Gastroesophageal sphincter (tissue), 4 donors: ENCODE results near the gene WDR73. TPM values are rescaled to one million over a fixed set of nuclear protein-coding genes. Genes with fewer than 3 reads are reported as not detected.

Experiments
- ATAC-seq: fragments of 150-250 bp; one replicate; pipeline ENCODE4 v1.9.1; 2016; ENCODE audit warnings: mild to moderate bottlenecking, moderate library complexity
- H3K27ac ChIP-seq, 4 donors: fragments of 200-600 bp; sonication (generic) in 3 of 4; 1 replicate in 3 of 4; 2 replicates in 1 of 4; pipeline ENCODE4 v1.5.1; 2016 to 2019
- H3K27me3 ChIP-seq: fragments of 200-600 bp; sonication (generic); one replicate; pipeline ENCODE4 v1.5.1; 2019
- H3K36me3 ChIP-seq, 2 donors: fragments of 200-600 bp; sonication (generic); one replicate each; pipeline ENCODE4 v1.5.1; 2019; ENCODE audit warnings: control low read depth in 1 of 2
- H3K4me1 ChIP-seq, 3 donors: fragments of 200-600 bp; sonication (generic); 1 replicate in 2 of 3; 2 replicates in 1 of 3; pipeline ENCODE4 v1.5.1; 2016 to 2019; ENCODE audit warnings: control low read depth in 2 of 3
- H3K4me3 ChIP-seq, 2 donors: fragments of 200-600 bp; sonication (generic); one replicate each; pipeline ENCODE4 v1.5.1; 2019; ENCODE audit warnings: mild to moderate bottlenecking in 1 of 2, moderate library complexity in 1 of 2
- H3K9me3 ChIP-seq, 3 donors: fragments of 200-600 bp; sonication (generic); one replicate each; pipeline ENCODE4 v1.5.1; 2017 to 2019; ENCODE audit warnings: control low read depth in 2 of 3
- EP300 ChIP-seq: sonication (generic); formaldehyde crosslinking; IDR thresholded peaks from one replicate; pipeline ENCODE4 v1.6.1; 2017; ENCODE audit warnings: antibody characterized with exemption, mild to moderate bottlenecking
- POLR2A ChIP-seq, 2 donors: fragments of 450-650 bp; IDR thresholded peaks; one replicate each; pipeline ENCODE4 v1.6.1; 2017; ENCODE audit warnings: antibody characterized with exemption in 2 of 2, mild to moderate bottlenecking in 2 of 2, moderate library complexity in 1 of 2
- POLR2AphosphoS5 ChIP-seq: sonication (generic); formaldehyde crosslinking; IDR thresholded peaks from one replicate; pipeline ENCODE4 v1.6.1; 2017; ENCODE audit warnings: antibody characterized with exemption
- WGBS, 2 donors: methylation state at CpG; one replicate each; pipeline ENCODE4 v1.1.5; 2018; ENCODE audit warnings: low coverage in 1 of 2; 5-methylcytosine and 5-hydroxymethylcytosine counted together
- total RNA-seq, 4 donors: library from RNA; depleted of rRNA; stranded (reverse); fragments of >200 nt; gene quantifications; one replicate each; pipeline ENCODE4 v1.1.0, GENCODE V29; 2016
- TF ChIP-seq, protein P1 (sequence below), 4 experiments: fragments of 200-600 bp in 2 of 4; fragments of 450-650 bp in 2 of 4; sonication (generic) in 1 of 4; IDR thresholded peaks; one replicate each; pipeline ENCODE4 v1.5.1; 2017 to 2019; ENCODE audit warnings: antibody characterized with exemption in 4 of 4, mild to moderate bottlenecking in 2 of 4, moderate library complexity in 2 of 4

WDR73 gene
- total RNA-seq, 4 donors from 2014 or later: 12.6 to 43.3 (median 20.2) TPM

GRCh38 chr15:84653584-84653909, 536 bp downstream of the WDR73 start:
- Histone ChIP-seq H3K27me3 (no peaks in the 10 kb centered on the region), H3K36me3 (peaks cover 0 to 39% of the 10 kb centered on the region in 2 donors), H3K4me3 (peak overlapping the region; percentile 71 to 76), H3K27ac (peak overlapping the region; percentile 68 to 93 (median 89)), H3K9me3 (no peaks in the 10 kb centered on the region), H3K4me1 (peaks cover 0 to 71% (median 22%) of the 10 kb centered on the region in 3 donors)
- WGBS, 2 donors: 7 to 17% methylated on average over 3 of the region's 7 CpGs
- ATAC-seq: no peak
- TF ChIP-seq POLR2A (IDR thresholded peaks at IDR 0.05) (no peak), EP300 (no peak), POLR2AphosphoS5 (no peak)
- TF ChIP-seq, protein P1, sequence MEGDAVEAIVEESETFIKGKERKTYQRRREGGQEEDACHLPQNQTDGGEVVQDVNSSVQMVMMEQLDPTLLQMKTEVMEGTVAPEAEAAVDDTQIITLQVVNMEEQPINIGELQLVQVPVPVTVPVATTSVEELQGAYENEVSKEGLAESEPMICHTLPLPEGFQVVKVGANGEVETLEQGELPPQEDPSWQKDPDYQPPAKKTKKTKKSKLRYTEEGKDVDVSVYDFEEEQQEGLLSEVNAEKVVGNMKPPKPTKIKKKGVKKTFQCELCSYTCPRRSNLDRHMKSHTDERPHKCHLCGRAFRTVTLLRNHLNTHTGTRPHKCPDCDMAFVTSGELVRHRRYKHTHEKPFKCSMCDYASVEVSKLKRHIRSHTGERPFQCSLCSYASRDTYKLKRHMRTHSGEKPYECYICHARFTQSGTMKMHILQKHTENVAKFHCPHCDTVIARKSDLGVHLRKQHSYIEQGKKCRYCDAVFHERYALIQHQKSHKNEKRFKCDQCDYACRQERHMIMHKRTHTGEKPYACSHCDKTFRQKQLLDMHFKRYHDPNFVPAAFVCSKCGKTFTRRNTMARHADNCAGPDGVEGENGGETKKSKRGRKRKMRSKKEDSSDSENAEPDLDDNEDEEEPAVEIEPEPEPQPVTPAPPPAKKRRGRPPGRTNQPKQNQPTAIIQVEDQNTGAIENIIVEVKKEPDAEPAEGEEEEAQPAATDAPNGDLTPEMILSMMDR (IDR thresholded peaks at IDR 0.05): no peak

GRCh38 chr15:84649706-84650105, 4.4 kb downstream of the WDR73 start:
- TF ChIP-seq, protein P1 (IDR thresholded peaks at IDR 0.05): no peak
- TF ChIP-seq EP300 (no peak), POLR2AphosphoS5 (no peak), POLR2A (IDR thresholded peaks at IDR 0.05) (no peak)
- Histone ChIP-seq H3K36me3 (peaks cover 0 to 78% of the 10 kb centered on the region in 2 donors), H3K9me3 (no peaks in the 10 kb centered on the region), H3K27me3 (no peaks in the 10 kb centered on the region), H3K4me1 (peaks cover 0 to 48% (median 12%) of the 10 kb centered on the region in 3 donors), H3K27ac (no peak overlapping the region), H3K4me3 (no peak overlapping the region)
- WGBS, 2 donors: 60 to 100% methylated on average over 1 to 2 of the region's 2 CpGs
- no peak for ATAC-seq

DNA sequence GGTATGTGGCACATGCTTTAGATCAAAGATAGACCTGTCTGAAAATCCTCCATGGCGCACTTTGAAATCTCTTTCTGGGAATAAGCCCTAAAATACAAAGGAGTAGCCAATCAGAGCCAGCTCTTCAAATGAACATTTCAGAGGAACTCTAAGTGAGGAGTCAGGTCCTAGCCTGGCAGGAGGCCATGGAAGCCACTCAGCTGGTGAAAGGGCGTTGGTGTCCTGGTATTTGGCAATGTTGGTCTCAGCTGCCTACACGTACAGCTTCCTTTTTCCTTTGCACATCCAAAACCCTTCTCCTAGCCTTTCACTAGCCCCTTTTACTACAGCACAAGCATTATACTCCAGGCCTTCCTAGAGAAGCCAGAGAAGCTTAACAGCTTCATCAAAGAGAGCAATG, 5.5 kb downstream of the WDR73 start:
- TF ChIP-seq, protein P1 (IDR thresholded peaks at IDR 0.05): no peak
- TF ChIP-seq EP300: no peak
- no peak for TF ChIP-seq POLR2AphosphoS5
- no peak for TF ChIP-seq POLR2A (IDR thresholded peaks at IDR 0.05)
- H3K27me3 ChIP-seq: no peaks in the 10 kb centered on the region
- no peak overlapping the region for H3K4me3 ChIP-seq
- H3K36me3 ChIP-seq: peaks cover 0 to 89% of the 10 kb centered on the region in 2 donors
- H3K4me1 ChIP-seq: peaks cover 0 to 43% (median 12%) of the 10 kb centered on the region in 3 donors
- ATAC-seq: no peak
- H3K9me3 ChIP-seq: no peaks in the 10 kb centered on the region
- H3K27ac ChIP-seq: peak overlapping the region in 1 of 4 donors; percentile 5
- WGBS, 2 donors: 23 to 52% methylated on average over 2 to 3 of the region's 3 CpGs

DNA sequence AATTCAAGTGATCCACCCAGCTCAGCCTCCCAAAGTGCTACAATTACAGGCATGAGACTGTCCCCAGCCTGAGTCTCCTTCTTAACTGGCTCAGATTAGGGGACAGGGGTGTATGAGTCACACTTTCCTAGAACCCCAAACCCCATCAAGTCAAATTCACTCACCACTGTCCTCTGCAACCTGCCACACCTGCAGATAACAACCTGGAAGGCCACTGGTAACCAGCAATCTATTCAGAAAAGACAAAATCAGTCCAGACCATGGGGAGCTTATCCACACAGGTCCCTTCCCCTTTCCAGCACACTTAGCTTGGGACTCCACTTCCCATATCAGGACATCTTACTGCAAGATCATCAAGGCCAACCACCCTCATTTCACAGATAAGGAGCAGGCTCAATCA, 6.4 kb downstream of the WDR73 start:
- TF ChIP-seq POLR2A (IDR thresholded peaks at IDR 0.05) (no peak), POLR2AphosphoS5 (no peak), EP300 (no peak)
- TF ChIP-seq, protein P1 (IDR thresholded peaks at IDR 0.05): no peak

GRCh38 chr15:84645997-84646396, 8.1 kb downstream of the WDR73 start:
- peaks cover 0 to 18% (median 0%) of the 10 kb centered on the region in 3 donors for H3K4me1 ChIP-seq
- H3K36me3 ChIP-seq: peaks cover 0 to 100% of the 10 kb centered on the region in 2 donors
- 57% methylated on average over 1 of the region's 10 CpGs; no CpG with 5 or more reads in 1 of the 2 donors for WGBS, 2 donors
- no peaks in the 10 kb centered on the region for H3K27me3 ChIP-seq
- no peaks in the 10 kb centered on the region for H3K9me3 ChIP-seq
- H3K27ac ChIP-seq: no peak overlapping the region
- no peak for TF ChIP-seq POLR2A (IDR thresholded peaks at IDR 0.05)
- TF ChIP-seq EP300: no peak
- TF ChIP-seq POLR2AphosphoS5: no peak
- TF ChIP-seq, protein P1 (IDR thresholded peaks at IDR 0.05): no peak
- ATAC-seq: no peak
- no peak overlapping the region for H3K4me3 ChIP-seq

More for the DNA sequence above, 6.4 kb downstream of the WDR73 start:
- ATAC-seq: no peak
- no peaks in the 10 kb centered on the region for H3K27me3 ChIP-seq
- H3K9me3 ChIP-seq: no peaks in the 10 kb centered on the region
- H3K27ac ChIP-seq: no peak overlapping the region
- H3K36me3 ChIP-seq: peaks cover 0 to 97% of the 10 kb centered on the region in 2 donors
- H3K4me3 ChIP-seq: no peak overlapping the region
- peaks cover 0 to 35% (median 4%) of the 10 kb centered on the region in 3 donors for H3K4me1 ChIP-seq
